Measurements from ENCODE around the gene ANKMY1.

ANKMY1 gene

DNA sequence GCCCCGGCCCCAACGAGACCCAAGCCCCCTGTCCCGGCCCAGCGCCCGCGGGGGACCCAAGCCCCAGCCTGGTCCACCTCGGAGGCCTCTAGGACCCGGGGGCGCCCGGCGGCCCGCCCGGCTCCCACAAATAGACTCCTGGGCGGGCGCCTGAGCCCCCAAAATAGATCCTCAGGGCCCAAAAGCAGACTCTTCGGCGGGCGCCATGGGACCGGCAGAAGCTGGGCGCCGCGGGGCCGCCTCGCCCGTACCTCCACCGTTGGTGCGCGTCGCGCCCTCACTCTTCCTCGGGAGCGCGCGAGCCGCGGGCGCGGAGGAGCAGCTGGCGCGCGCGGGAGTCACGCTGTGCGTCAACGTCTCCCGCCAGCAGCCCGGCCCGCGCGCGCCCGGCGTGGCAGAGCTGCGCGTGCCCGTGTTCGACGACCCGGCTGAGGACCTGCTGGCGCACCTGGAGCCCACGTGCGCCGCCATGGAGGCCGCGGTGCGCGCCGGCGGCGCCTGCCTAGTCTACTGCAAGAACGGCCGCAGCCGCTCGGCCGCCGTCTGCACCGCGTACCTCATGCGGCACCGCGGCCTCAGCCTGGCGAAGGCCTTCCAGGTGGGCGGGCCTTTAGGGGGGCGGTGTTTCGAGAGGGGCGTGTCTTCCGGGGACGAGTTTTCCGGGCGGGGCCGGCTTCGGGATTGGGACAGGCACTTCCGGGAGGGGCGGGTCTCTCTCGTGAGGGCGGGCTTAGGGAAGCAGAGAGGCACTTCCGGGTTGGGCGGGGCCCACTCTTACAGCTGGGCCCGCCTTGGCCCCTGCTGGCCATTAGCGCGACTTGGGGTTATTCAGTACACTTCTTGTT lies 2.9 kb upstream of the ANKMY1 start:
- Histone ChIP-seq H3K4me1 (ENCODE audit: insufficient read depth, low read length) (peaks cover 8% of the 10 kb centered on the region; the same call in 1 of the 2 replicates), H3K4me3 (ENCODE audit: low read length) (peak overlapping the region; percentile 81), H3K9ac (ENCODE audit: low read depth, low read length) (peak overlapping the region; percentile 78), H3K27me3 (ENCODE audit: insufficient read depth, low read length) (peaks cover 39% of the 10 kb centered on the region), H3K36me3 (ENCODE audit: insufficient read depth, low read depth, low read length) (no peaks in the 10 kb centered on the region), H3K9me3 (ENCODE audit: insufficient read depth, low read depth, low read length) (no peaks in the 10 kb centered on the region), H3K27ac (ENCODE audit: low read length) (peak overlapping the region; percentile 69)

DNA sequence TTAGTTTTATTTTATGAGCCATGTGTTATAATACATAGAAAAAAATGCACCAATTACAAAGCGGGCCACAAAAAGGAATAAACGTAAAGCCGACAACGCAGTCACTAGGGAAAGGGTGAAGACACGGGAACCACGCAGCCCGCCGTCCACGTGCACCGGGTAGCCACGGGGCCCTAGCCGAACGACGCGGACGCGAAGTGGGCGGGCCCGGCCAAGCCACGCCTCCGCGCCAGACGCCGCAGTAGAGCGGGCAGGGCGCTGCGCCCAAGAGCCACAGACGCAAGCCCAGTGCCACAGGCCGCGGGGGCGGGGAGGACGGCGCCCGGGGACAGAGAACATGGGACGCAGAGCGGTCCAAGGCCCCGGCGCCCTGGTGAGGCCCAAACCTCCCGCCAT lies 2.3 kb upstream of the ANKMY1 start, which contains the start of gene DUSP28:
TSS of gene DUSP28 (plus strand) at position 274 of the 396 bp plus-strand sequence. CDS start 328 bp downstream, outside the sequence.
- peak within 1 kb of the TSS; percentile 78 for H3K9ac ChIP-seq (ENCODE audit: low read depth, low read length)
- H3K4me1 ChIP-seq (ENCODE audit: insufficient read depth, low read length) = peaks cover 8% of the 10 kb centered on the region; the same call in 1 of the 2 replicates
- H3K36me3 ChIP-seq (ENCODE audit: insufficient read depth, low read depth, low read length) = no peaks in the 10 kb centered on the region
- peak within 1 kb of the TSS; percentile 81 for H3K4me3 ChIP-seq (ENCODE audit: low read length)
- no peaks in the 10 kb centered on the region for H3K9me3 ChIP-seq (ENCODE audit: insufficient read depth, low read depth, low read length)
- peaks cover 36% of the 10 kb centered on the region for H3K27me3 ChIP-seq (ENCODE audit: insufficient read depth, low read length)
- peak within 1 kb of the TSS; percentile 69 for H3K27ac ChIP-seq (ENCODE audit: low read length)

DNA sequence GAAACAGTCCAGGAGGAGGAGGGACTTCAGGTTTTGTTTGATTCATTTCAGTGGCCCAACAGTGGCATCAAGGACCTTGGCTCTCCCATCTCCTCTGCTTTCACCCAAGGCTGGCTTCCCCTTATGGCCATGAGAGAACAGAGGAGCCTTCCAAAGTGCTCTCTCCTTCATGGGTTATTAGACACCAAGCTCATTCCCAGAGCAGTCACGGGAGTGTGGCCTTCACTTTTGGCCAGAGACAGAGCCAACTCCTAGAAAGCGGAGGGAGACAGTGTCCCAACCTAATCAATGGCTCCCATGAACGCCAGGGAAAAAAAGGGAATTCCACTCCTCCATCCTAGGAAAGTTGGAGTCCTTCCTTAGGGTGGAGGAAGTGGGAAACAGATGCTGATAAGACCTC lies 1.5 kb upstream of the ANKMY1 start:
- Histone ChIP-seq H3K4me1 (ENCODE audit: insufficient read depth, low read length) (peaks cover 8% of the 10 kb centered on the region; the same call in 1 of the 2 replicates), H3K9me3 (ENCODE audit: insufficient read depth, low read depth, low read length) (no peaks in the 10 kb centered on the region), H3K36me3 (ENCODE audit: insufficient read depth, low read depth, low read length) (no peaks in the 10 kb centered on the region), H3K4me3 (ENCODE audit: low read length) (peak overlapping the region; percentile 81), H3K27me3 (ENCODE audit: insufficient read depth, low read length) (peaks cover 36% of the 10 kb centered on the region), H3K27ac (ENCODE audit: low read length) (no peak overlapping the region), H3K9ac (ENCODE audit: low read depth, low read length) (no peak overlapping the region)

DNA sequence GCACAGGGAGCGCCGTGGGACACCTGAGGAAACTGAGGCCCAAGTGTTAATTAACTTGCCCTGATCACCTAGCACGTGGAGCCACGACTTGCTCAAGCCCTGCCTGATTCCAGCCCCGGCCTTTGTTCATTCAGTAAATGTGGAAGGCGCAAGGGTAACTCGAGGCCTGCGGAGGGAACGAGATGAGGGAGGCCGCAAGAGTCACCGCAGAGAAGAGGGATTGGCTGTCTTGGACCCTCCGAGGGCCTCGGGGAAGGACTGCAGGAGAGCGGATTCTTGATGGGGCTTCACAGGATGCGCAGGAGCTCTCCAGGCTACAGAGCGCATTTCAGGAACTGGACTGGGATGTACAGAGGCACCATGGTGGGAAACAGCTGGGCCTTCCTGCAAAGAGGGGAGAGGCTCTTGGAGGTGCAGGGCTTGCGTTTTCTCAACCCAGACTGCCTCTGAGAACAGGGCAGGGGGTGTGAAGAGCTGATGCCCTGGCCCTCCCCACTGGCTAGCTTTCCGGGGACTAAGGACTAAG lies 511 bp upstream of the ANKMY1 start:
- Histone ChIP-seq H3K9me3 (ENCODE audit: insufficient read depth, low read depth, low read length) (no peaks in the 10 kb centered on the region), H3K4me3 (ENCODE audit: low read length) (peak overlapping the region; percentile 59), H3K36me3 (ENCODE audit: insufficient read depth, low read depth, low read length) (no peaks in the 10 kb centered on the region), H3K27ac (ENCODE audit: low read length) (no peak overlapping the region), H3K9ac (ENCODE audit: low read depth, low read length) (peak overlapping the region; percentile 37; the same call in 1 of the 2 replicates), H3K27me3 (ENCODE audit: insufficient read depth, low read length) (peaks cover 36% of the 10 kb centered on the region), H3K4me1 (ENCODE audit: insufficient read depth, low read length) (peaks cover 8% of the 10 kb centered on the region; the same call in 1 of the 2 replicates)

DNA sequence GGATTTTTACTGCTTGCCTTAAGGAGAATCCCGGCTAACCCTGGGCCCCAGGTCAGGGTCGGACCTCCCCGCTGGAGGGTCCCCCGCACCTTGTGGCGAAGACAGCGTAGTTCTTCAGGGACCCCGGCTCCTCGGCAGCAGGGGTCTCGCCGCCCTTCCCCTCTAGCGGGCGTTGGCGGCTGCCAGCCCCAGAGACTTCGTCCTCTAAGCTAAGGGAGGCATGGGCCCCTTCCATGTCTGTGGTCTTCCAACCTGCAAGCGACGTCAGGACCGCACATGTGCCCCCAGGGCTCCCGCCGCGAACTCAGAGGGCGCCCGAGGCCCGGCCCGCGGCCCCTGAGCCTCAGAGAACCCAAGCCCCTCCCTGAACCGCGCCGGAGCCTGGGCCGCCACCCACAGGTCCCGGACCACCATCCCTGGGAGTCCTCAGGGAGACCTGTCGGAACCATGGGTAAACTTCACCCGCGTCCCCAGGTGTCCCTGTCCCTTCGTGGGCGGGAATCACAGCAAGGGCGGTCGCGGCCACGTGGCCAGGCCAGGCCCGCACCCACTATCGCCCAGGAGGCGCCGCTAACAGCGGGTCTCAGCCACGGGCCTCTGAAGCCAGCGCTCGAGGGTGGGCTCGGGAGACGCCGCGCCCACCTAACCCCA lies 562 bp downstream of the ANKMY1 start:
- H3K4me3 ChIP-seq (ENCODE audit: low read length) = peak overlapping the region; percentile 59; the same call in 1 of the 2 replicates
- no peak overlapping the region for H3K9ac ChIP-seq (ENCODE audit: low read depth, low read length)
- H3K27ac ChIP-seq (ENCODE audit: low read length) = no peak overlapping the region
- H3K36me3 ChIP-seq (ENCODE audit: insufficient read depth, low read depth, low read length) = 0 out of 2 replicates have a peak, but pooled peaks cover 8% of the 10 kb centered on the region
- no peaks in the 10 kb centered on the region for H3K9me3 ChIP-seq (ENCODE audit: insufficient read depth, low read depth, low read length)
- H3K27me3 ChIP-seq (ENCODE audit: insufficient read depth, low read length) = peaks cover 36% of the 10 kb centered on the region
- peaks cover 8% of the 10 kb centered on the region; the same call in 1 of the 2 replicates for H3K4me1 ChIP-seq (ENCODE audit: insufficient read depth, low read length)

DNA sequence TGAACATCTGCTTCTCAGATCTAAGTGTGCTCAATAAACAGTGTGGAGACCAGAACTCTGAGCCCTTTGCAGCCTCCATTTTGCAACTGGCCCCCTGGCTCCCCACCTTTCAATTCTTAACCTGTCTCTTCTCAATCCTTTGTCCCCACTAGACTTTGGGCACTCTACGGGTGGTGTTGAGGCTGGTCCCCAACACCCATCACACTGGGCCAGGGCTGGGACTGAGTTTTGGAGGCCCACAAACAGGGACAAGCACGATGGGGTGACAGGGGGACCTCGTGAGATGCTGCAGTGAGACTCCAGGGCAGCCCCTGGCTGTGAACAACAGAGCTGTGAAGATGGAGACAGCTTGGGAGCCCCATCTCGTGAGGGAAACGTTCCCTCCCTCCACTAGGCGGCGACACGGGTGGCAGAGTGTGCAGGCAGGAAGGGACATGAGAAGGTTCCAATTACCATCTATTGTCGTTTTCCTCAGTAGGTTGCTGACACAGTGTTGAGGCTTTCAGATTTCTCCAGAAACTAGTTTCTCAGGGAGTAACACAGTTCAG lies 1.2 kb downstream of the ANKMY1 start:
- no peak overlapping the region for H3K9ac ChIP-seq (ENCODE audit: low read depth, low read length)
- no peak overlapping the region for H3K27ac ChIP-seq (ENCODE audit: low read length)
- 0 out of 2 replicates have a peak overlapping the region, but pooled peaks have one; percentile 59 for H3K4me3 ChIP-seq (ENCODE audit: low read length)

DNA sequence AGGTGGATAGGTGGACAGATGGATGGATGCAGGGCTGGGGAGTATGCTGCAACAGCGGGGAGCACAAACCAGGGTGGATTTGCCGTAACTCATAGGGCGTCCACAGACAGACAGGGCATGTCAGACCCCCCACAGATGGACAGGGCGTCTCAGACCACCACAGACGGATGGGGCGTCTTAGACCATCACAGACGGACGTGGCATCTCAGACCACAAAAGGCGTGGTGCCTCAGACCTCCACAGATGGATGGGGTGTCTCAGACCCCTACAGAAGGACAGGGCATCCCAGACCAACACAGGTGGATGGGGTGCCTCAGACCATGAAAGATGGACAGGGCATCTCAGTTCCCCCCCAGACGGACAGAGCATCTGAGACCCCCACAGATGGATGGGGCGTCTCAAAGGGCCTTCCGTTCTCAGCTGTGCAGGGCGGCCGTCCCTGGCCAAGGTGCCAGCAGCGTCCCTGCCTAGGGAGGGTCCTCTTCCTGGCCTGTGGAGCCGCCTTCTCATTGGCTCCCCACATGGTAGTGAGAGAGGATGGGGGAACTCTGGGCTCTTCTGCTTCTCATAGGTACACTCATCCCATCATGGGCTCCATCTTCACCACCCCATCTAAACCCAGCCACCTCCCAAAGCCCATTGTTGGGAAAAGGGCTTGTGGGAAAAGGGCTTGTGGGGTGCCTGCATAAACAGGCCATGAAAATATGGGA lies 2.1 kb downstream of the ANKMY1 start:
- Histone ChIP-seq H3K27ac (ENCODE audit: low read length) (no peak overlapping the region), H3K9ac (ENCODE audit: low read depth, low read length) (no peak overlapping the region), H3K36me3 (ENCODE audit: insufficient read depth, low read depth, low read length) (peaks cover 19% of the 10 kb centered on the region; the same call in 1 of the 2 replicates), H3K27me3 (ENCODE audit: insufficient read depth, low read length) (peaks cover 36% of the 10 kb centered on the region), H3K9me3 (ENCODE audit: insufficient read depth, low read depth, low read length) (peaks cover 13% of the 10 kb centered on the region; the same call in 1 of the 2 replicates), H3K4me3 (ENCODE audit: low read length) (no peak overlapping the region), H3K4me1 (ENCODE audit: insufficient read depth, low read length) (peaks cover 5% of the 10 kb centered on the region; the same call in 1 of the 2 replicates)

More for the DNA sequence above, 1.2 kb downstream of the ANKMY1 start:
- Histone ChIP-seq H3K27me3 (ENCODE audit: insufficient read depth, low read length) (peaks cover 36% of the 10 kb centered on the region), H3K9me3 (ENCODE audit: insufficient read depth, low read depth, low read length) (peaks cover 4% of the 10 kb centered on the region; the same call in 1 of the 2 replicates), H3K36me3 (ENCODE audit: insufficient read depth, low read depth, low read length) (peaks cover 13% of the 10 kb centered on the region; the same call in 1 of the 2 replicates), H3K4me1 (ENCODE audit: insufficient read depth, low read length) (peaks cover 7% of the 10 kb centered on the region; the same call in 1 of the 2 replicates)

DNA sequence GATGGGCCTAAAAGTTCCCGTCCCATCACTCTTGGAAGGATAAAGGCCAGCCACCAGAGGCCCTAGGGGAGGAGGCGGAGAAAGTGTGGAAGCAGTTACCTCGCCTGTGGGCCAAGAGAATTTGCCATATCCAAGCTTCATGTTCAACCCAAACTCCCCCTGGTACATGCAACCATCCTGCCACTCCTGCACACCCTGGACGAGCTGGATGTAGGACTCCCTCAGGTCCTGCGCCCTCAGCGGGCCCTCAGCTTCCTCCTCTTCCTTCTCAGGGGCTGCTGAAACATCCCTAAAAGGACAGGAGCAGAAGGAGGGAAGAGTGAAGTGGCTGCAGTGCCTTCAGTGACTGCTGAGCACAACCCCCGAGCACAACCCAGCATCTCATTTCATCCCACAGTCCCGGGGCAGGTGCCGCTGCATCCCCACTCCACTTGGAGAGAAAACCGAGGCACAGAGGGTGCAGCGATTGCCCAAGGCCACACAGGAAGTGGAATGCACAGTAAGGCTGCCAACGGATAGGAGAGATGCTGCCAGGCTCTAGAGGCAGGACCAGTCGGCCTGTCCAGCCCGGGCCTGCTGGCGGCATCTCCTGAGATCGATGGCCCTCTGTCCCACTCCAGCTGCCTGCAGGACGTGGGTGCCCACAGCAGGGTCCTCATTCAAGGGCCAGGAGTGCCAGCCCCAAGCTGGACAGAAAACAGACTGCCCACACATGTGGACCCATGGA lies 2.9 kb downstream of the ANKMY1 start:
- H3K4me3 ChIP-seq (ENCODE audit: low read length) = no peak overlapping the region
- no peak overlapping the region for H3K9ac ChIP-seq (ENCODE audit: low read depth, low read length)
- peaks cover 5% of the 10 kb centered on the region; the same call in 1 of the 2 replicates for H3K4me1 ChIP-seq (ENCODE audit: insufficient read depth, low read length)
- peaks cover 35% of the 10 kb centered on the region for H3K27me3 ChIP-seq (ENCODE audit: insufficient read depth, low read length)
- H3K27ac ChIP-seq (ENCODE audit: low read length) = no peak overlapping the region
- peaks cover 14% of the 10 kb centered on the region; the same call in 1 of the 2 replicates for H3K9me3 ChIP-seq (ENCODE audit: insufficient read depth, low read depth, low read length)
- H3K36me3 ChIP-seq (ENCODE audit: insufficient read depth, low read depth, low read length) = peaks cover 19% of the 10 kb centered on the region; the same call in 1 of the 2 replicates

DNA sequence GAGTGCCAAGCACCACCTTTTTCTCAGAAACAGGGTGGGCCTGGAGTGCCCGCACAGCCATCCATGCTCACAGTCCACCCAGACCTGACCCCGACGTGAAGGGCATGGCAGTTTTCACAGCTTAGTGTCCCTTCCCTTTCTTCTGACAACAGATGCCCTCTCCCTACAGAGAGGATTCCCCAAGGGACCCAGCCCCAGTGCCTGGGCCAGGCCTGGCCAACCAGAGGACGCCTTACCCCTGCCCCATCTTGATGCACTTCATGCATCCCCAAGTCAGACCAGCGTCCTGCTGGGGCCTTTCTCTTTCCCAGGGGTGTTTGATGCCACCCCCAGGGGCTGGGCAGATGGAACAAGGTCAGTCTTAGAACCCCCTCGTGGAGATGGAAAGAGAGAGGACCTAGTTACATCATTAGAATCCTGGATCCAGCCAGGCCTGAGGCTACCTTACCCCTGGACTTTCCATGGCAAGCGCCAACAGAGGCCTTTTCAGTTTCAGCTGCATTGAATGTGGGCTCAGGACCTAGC lies 3.8 kb downstream of the ANKMY1 start:
- Histone ChIP-seq H3K36me3 (ENCODE audit: insufficient read depth, low read depth, low read length) (peaks cover 19% of the 10 kb centered on the region; the same call in 1 of the 2 replicates), H3K9me3 (ENCODE audit: insufficient read depth, low read depth, low read length) (peaks cover 14% of the 10 kb centered on the region; the same call in 1 of the 2 replicates), H3K4me1 (ENCODE audit: insufficient read depth, low read length) (no peaks in the 10 kb centered on the region; the same call in 1 of the 2 replicates)

DNA sequence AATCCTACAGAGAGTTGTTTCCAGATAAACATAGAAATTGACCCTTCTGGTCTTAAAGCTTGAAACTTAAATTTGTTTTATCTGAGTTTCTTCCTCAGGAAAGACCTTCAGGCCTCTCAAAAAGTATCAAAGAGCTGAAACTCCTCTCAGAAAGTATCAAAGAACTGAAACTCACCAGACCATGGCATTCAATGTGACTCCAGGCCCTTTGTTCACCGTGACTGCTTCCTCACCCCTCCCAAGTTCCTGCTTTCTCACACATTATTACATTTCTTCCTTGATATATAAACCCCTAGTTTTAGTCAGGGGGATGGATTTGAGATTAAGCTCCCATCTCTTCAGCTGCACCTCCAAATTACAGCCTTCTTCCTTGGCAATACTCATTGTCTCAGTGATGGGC lies 6.0 kb downstream of the ANKMY1 start:
- Histone ChIP-seq H3K27ac (ENCODE audit: low read length) (no peak overlapping the region), H3K9me3 (ENCODE audit: insufficient read depth, low read depth, low read length) (peaks cover 14% of the 10 kb centered on the region; the same call in 1 of the 2 replicates), H3K36me3 (ENCODE audit: insufficient read depth, low read depth, low read length) (peaks cover 19% of the 10 kb centered on the region; the same call in 1 of the 2 replicates), H3K9ac (ENCODE audit: low read depth, low read length) (no peak overlapping the region), H3K27me3 (ENCODE audit: insufficient read depth, low read length) (peaks cover 7% of the 10 kb centered on the region; the same call in 1 of the 2 replicates), H3K4me3 (ENCODE audit: low read length) (no peak overlapping the region), H3K4me1 (ENCODE audit: insufficient read depth, low read length) (no peaks in the 10 kb centered on the region)

More for the DNA sequence above, 3.8 kb downstream of the ANKMY1 start:
- Histone ChIP-seq H3K27ac (ENCODE audit: low read length) (no peak overlapping the region), H3K4me3 (ENCODE audit: low read length) (no peak overlapping the region), H3K9ac (ENCODE audit: low read depth, low read length) (no peak overlapping the region), H3K27me3 (ENCODE audit: insufficient read depth, low read length) (peaks cover 26% of the 10 kb centered on the region)
